ENCODE results near the gene SLC26A1.

SLC26A1 gene

GRCh38 chr4:971666-972500 lies 21.3 kb downstream of the SLC26A1 start:
- TF ChIP-seq, protein P1, sequence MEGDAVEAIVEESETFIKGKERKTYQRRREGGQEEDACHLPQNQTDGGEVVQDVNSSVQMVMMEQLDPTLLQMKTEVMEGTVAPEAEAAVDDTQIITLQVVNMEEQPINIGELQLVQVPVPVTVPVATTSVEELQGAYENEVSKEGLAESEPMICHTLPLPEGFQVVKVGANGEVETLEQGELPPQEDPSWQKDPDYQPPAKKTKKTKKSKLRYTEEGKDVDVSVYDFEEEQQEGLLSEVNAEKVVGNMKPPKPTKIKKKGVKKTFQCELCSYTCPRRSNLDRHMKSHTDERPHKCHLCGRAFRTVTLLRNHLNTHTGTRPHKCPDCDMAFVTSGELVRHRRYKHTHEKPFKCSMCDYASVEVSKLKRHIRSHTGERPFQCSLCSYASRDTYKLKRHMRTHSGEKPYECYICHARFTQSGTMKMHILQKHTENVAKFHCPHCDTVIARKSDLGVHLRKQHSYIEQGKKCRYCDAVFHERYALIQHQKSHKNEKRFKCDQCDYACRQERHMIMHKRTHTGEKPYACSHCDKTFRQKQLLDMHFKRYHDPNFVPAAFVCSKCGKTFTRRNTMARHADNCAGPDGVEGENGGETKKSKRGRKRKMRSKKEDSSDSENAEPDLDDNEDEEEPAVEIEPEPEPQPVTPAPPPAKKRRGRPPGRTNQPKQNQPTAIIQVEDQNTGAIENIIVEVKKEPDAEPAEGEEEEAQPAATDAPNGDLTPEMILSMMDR (IDR thresholded peaks at IDR 0.05; ENCODE audit: low read length), result no peak
- TF ChIP-seq EZH2 (IDR thresholded peaks at IDR 0.05; ENCODE audit: borderline replicate concordance, low read length), result no peak
- Histone ChIP-seq H3K36me3 (ENCODE audit: insufficient read depth, low read length) (no peaks in the 10 kb centered on the region), H3K4me2 (ENCODE audit: low read length) (peak overlapping the region; percentile 91; the same call in 1 of the 2 replicates), H3K79me2 (ENCODE audit: insufficient read depth, low read length) (no peaks in the 10 kb centered on the region), H3K9me2 (ENCODE audit: low read depth, low read length) (no peaks in the 10 kb centered on the region), H3K9me3 (ENCODE audit: low read length) (no peaks in the 10 kb centered on the region), H3K27me3 (ENCODE audit: insufficient read depth, low read length) (no peaks in the 10 kb centered on the region), H3K4me1 (ENCODE audit: insufficient read depth, low read length, severe bottlenecking) (peaks cover 10% of the 10 kb centered on the region), H3K9ac (ENCODE audit: low read length) (no peak overlapping the region; the same call in 1 of the 2 replicates), H3F3A (ENCODE audit: insufficient read depth, low read length) (no peaks in the 10 kb centered on the region), H3K27ac (ENCODE audit: low read depth, low read length, poor library complexity, severe bottlenecking) (no peak overlapping the region), H2AFZ (ENCODE audit: low read length) (no peak overlapping the region), H4K20me1 (ENCODE audit: insufficient read depth, low read length) (no peaks in the 10 kb centered on the region), H3K4me3 (ENCODE audit: low read depth, low read length, poor library complexity, severe bottlenecking) (peak overlapping the region; percentile 73)

DNA sequence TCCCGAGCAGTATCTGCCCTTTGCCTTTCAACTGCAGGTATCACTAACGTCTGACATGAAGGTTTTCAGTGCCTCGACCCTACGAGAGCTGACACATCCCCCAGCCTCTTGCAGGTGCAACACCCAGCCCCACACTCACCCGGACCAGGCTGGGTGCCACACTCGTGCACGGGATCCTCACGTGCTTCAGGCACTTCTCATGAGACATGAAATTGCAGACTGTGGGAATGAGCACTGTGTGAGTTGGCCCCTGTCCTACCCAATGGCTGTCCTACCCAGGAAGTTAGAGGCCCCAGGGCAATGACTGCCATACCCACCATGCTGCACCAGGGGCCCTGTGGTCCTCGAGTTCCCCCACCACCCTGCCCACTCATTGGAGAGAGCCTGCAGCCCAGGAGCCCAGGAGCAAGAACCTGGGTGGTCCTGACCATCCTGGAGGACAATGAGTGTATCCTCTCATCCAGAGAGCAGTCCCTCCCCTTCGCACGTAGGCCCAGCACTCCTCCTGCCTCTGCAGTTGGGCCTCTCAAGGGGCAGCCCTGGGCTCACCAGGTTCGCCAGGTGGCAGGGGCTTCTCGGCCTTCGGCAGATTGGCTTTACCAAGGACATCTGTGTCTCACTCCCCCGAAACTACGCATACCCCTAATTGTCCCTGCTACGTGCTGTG lies 22.2 kb downstream of the SLC26A1 start:
- Histone ChIP-seq H2AFZ (ENCODE audit: low read length) (no peak overlapping the region), H3K36me3 (ENCODE audit: insufficient read depth, low read length) (no peaks in the 10 kb centered on the region), H3K27me3 (ENCODE audit: insufficient read depth, low read length) (no peaks in the 10 kb centered on the region), H3K9me2 (ENCODE audit: low read depth, low read length) (no peaks in the 10 kb centered on the region), H3K9ac (ENCODE audit: low read length) (no peak overlapping the region), H3K79me2 (ENCODE audit: insufficient read depth, low read length) (no peaks in the 10 kb centered on the region), H3K9me3 (ENCODE audit: low read length) (no peaks in the 10 kb centered on the region), H3F3A (ENCODE audit: insufficient read depth, low read length) (no peaks in the 10 kb centered on the region), H3K4me2 (ENCODE audit: low read length) (no peak overlapping the region), H3K4me3 (ENCODE audit: low read depth, low read length, poor library complexity, severe bottlenecking) (no peak overlapping the region), H3K27ac (ENCODE audit: low read depth, low read length, poor library complexity, severe bottlenecking) (no peak overlapping the region), H4K20me1 (ENCODE audit: insufficient read depth, low read length) (no peaks in the 10 kb centered on the region), H3K4me1 (ENCODE audit: insufficient read depth, low read length, severe bottlenecking) (peaks cover 10% of the 10 kb centered on the region)
- TF ChIP-seq, protein P1 (IDR thresholded peaks at IDR 0.05; ENCODE audit: low read length), result no peak
- TF ChIP-seq EZH2 (IDR thresholded peaks at IDR 0.05; ENCODE audit: borderline replicate concordance, low read length), result no peak

DNA sequence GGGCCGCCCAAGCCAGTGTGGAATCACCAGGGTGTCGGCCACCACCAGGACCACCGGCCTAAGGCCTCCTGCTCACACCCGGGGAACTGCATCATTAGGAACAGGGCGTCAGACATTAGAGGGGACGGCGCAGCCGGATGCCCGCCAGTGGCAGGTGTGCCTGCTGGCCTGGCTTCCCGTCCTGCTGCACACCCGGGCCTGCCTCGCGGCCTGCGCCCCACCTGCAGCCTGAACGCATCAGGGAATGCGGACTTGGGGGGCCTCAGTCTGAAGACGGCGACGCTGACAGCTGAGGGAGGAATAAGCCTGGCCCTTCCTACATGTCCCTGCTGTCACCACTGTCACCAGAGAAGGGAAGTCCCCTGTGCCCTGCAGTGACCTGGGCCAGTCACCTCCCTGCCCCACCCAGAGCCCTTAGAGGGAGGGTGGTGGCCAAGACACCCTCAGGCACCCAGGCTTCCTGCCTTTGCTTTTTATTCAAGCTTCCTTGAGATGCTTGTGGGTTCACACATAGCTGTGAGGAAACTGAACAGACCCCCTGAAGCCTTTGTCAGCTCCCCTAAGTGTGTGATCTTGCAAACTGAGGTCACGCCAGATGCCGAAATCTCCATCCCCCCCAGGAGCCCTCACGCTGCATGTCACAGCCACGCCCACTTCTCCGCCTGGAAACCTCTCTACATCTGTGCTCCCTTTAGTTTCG lies 23.0 kb downstream of the SLC26A1 start:
- H4K20me1 ChIP-seq (ENCODE audit: insufficient read depth, low read length), result no peaks in the 10 kb centered on the region

More for the DNA sequence above, 23.0 kb downstream of the SLC26A1 start:
- H3K27ac ChIP-seq (ENCODE audit: low read depth, low read length, poor library complexity, severe bottlenecking), result no peak overlapping the region
- no peaks in the 10 kb centered on the region for H3K9me3 ChIP-seq (ENCODE audit: low read length)
- H3F3A ChIP-seq (ENCODE audit: insufficient read depth, low read length), result no peaks in the 10 kb centered on the region
- peaks cover 10% of the 10 kb centered on the region for H3K4me1 ChIP-seq (ENCODE audit: insufficient read depth, low read length, severe bottlenecking)
- no peaks in the 10 kb centered on the region for H3K27me3 ChIP-seq (ENCODE audit: insufficient read depth, low read length)
- TF ChIP-seq EZH2 (IDR thresholded peaks at IDR 0.05; ENCODE audit: borderline replicate concordance, low read length), result no peak
- TF ChIP-seq, protein P1 (IDR thresholded peaks at IDR 0.05; ENCODE audit: low read length), result no peak
- no peak overlapping the region for H3K4me3 ChIP-seq (ENCODE audit: low read depth, low read length, poor library complexity, severe bottlenecking)
- H3K79me2 ChIP-seq (ENCODE audit: insufficient read depth, low read length), result no peaks in the 10 kb centered on the region
- H3K4me2 ChIP-seq (ENCODE audit: low read length), result no peak overlapping the region
- no peak overlapping the region for H3K9ac ChIP-seq (ENCODE audit: low read length)
- no peaks in the 10 kb centered on the region for H3K36me3 ChIP-seq (ENCODE audit: insufficient read depth, low read length)
- H2AFZ ChIP-seq (ENCODE audit: low read length), result no peak overlapping the region
- H3K9me2 ChIP-seq (ENCODE audit: low read depth, low read length), result no peaks in the 10 kb centered on the region
